Trophoblast cell (in vitro differentiated cells and primary cell): ENCODE measurements around the gene EPHA3.

ENCODE experiments used
- DNase-seq, 2 donors: peaks; one replicate each; pipeline ENCODE4 v3.0.0-alpha.2; 2016
- H2AFZ ChIP-seq: 2 replicates; pipeline ENCODE4 v1.6.1; 2013; ENCODE audit warnings: low read length, moderate library complexity, mild to moderate bottlenecking; ENCODE audit not compliant: insufficient read depth, poor library complexity
- H2AK5ac ChIP-seq: 2 replicates; pipeline ENCODE4 v1.6.1; 2013; ENCODE audit warnings: mild to moderate bottlenecking, low read length
- H2BK120ac ChIP-seq: 2 replicates; pipeline ENCODE4 v1.6.1; 2013; ENCODE audit warnings: low read length, mild to moderate bottlenecking, moderate library complexity; ENCODE audit not compliant: insufficient read depth, poor library complexity
- H2BK12ac ChIP-seq: 2 replicates; pipeline ENCODE4 v1.6.1; 2013; ENCODE audit warnings: mild to moderate bottlenecking, low read length, moderate library complexity
- H2BK5ac ChIP-seq: 2 replicates; pipeline ENCODE4 v1.6.1; 2013; ENCODE audit warnings: low read length, low read depth, moderate library complexity, mild to moderate bottlenecking; ENCODE audit not compliant: poor library complexity
- H3K14ac ChIP-seq: 2 replicates; pipeline ENCODE4 v1.6.1; 2013; ENCODE audit warnings: mild to moderate bottlenecking, low read length
- H3K18ac ChIP-seq: 2 replicates; pipeline ENCODE4 v1.6.1; 2013; ENCODE audit warnings: mild to moderate bottlenecking, low read length
- H3K23ac ChIP-seq: 2 replicates; pipeline ENCODE4 v1.6.1; 2013; ENCODE audit warnings: low read length
- H3K27ac ChIP-seq: 2 replicates; pipeline ENCODE4 v1.5.1; 2013; ENCODE audit warnings: low read depth, mild to moderate bottlenecking, inconsistent platforms, low read length, moderate library complexity
- H3K27me3 ChIP-seq: 2 replicates; pipeline ENCODE4 v1.6.1; 2013; ENCODE audit warnings: inconsistent platforms, mild to moderate bottlenecking, low read length, moderate library complexity; ENCODE audit not compliant: insufficient read depth
- H3K36me3 ChIP-seq, 2 experiments: 1 replicate in 1 of 2; 2 replicates in 1 of 2; pipeline ENCODE4 v1.6.1; 2013; ENCODE audit warnings: low read length in 2 of 2, mild to moderate bottlenecking in 2 of 2, moderate library complexity in 1 of 2; ENCODE audit not compliant: insufficient read depth in 2 of 2, control insufficient read depth in 1 of 2
- H3K4ac ChIP-seq: 2 replicates; pipeline ENCODE4 v1.6.1; 2013; ENCODE audit warnings: low read depth, mild to moderate bottlenecking, low read length, moderate library complexity
- H3K4me1 ChIP-seq, 2 experiments: 1 replicate in 1 of 2; 2 replicates in 1 of 2; pipeline ENCODE4 v1.6.1; 2013; ENCODE audit warnings: low read length in 2 of 2, mild to moderate bottlenecking in 2 of 2, moderate library complexity in 1 of 2; ENCODE audit not compliant: insufficient read depth in 2 of 2, control insufficient read depth in 1 of 2
- H3K4me2 ChIP-seq: 2 replicates; pipeline ENCODE4 v1.6.1; 2013; ENCODE audit warnings: inconsistent platforms, mild to moderate bottlenecking, low read length, moderate library complexity
- H3K4me3 ChIP-seq: 2 replicates; pipeline ENCODE4 v1.5.1; 2013; ENCODE audit warnings: mild to moderate bottlenecking, low read depth, low read length, inconsistent platforms
- H3K79me1 ChIP-seq: one replicate; pipeline ENCODE4 v1.6.1; 2013; ENCODE audit warnings: low read length
- H3K79me2 ChIP-seq: 2 replicates; pipeline ENCODE4 v1.6.1; 2013; ENCODE audit warnings: low read length, mild to moderate bottlenecking; ENCODE audit not compliant: control insufficient read depth, insufficient read depth, poor library complexity
- H3K9ac ChIP-seq: 2 replicates; pipeline ENCODE4 v1.6.1; 2013; ENCODE audit warnings: mild to moderate bottlenecking, low read length
- H3K9me3 ChIP-seq: 2 replicates; pipeline ENCODE4 v1.6.1; 2013; ENCODE audit warnings: low read depth, mild to moderate bottlenecking, control low read depth, inconsistent platforms, low read length; ENCODE audit not compliant: insufficient read depth
- H4K12ac ChIP-seq: 2 replicates; pipeline ENCODE4 v1.6.1; 2013; ENCODE audit warnings: low read depth, mild to moderate bottlenecking, low read length, moderate library complexity
- H4K8ac ChIP-seq: 2 replicates; pipeline ENCODE4 v1.6.1; 2013; ENCODE audit warnings: low read depth, mild to moderate bottlenecking, low read length, moderate library complexity
- H4K91ac ChIP-seq: one replicate; pipeline ENCODE4 v1.6.1; 2013; ENCODE audit warnings: low read depth, mild to moderate bottlenecking, low read length, moderate library complexity
- WGBS: extraction: QIAGEN DNeasy Blood & Tissue Kit; methylation state at CpG from one replicate; pipeline ENCODE4 v1.1.7; 2013; ENCODE audit warnings: missing lambda C conversion rate; ENCODE audit not compliant: insufficient read length, insufficient coverage; ENCODE audit errors: extremely low coverage; 5-methylcytosine and 5-hydroxymethylcytosine counted together

The EPHA3 gene

DNA sequence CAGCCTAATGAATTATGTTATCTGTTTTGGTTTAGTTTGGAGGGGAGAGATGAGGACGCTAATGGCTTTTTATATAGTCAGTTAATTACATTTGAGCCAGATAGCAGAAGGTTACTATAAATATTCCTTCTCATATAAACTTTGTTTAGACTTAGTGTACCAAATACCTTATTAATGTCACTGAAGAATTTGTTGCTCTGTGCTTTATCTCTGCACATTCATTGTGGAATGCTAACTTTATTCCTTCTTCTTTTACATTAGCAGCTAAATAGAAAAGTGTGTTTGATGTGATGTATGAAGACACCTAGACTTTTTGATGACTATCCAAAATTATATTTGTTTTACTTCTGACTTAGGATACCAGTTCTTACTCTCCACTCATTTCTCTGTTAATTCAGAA lies 105.2 kb downstream of the EPHA3 start:
- no peak for DNase-seq
- WGBS: no CpG with 5 or more reads among the region's 1 CpG

DNA sequence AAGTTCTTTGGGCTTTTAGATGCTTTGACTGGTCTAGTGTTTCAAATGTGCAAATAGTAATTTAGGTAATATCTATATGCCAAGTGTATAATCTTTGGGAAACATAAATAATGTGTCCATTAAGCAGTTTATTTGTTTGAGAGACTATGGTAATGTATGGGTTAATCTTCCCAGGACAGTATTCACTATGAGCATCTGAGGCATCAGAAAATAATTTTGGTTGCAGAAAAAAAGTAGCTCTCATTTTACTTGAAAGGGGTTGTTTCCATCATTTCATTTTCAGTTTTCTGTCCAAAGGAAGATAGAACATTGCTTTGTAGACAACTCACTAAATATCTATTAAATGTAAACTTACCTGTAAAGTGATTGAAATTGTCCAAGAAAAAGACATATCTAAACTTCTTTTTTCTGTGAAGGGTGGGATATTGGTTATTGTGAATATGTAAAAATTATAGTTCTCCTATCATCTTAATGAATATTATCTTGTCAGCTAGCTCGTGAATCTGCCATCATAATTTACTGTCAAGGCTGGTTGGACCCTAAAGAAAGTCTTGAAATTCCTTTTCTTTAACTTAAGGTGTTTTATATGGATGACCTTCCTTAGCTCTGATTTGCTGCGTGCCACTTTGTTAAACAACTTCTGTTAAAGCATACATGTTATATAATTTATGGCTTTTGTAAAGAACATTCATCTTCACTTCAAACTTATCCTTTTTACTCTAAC lies 108.8 kb downstream of the EPHA3 start:
- Histone ChIP-seq H4K91ac (no peak overlapping the region), H2BK5ac (no peak overlapping the region), H3K27me3 (no peaks in the 10 kb centered on the region), H3K27ac (no peak overlapping the region), H3K4me1 (no peaks in the 10 kb centered on the region), H2BK12ac (no peak overlapping the region), H2BK120ac (no peak overlapping the region), H3K4me3 (no peak overlapping the region), H3K18ac (no peak overlapping the region), H3K14ac (no peak overlapping the region), H2AK5ac (no peak overlapping the region), H3K79me2 (no peaks in the 10 kb centered on the region), H4K8ac (no peak overlapping the region), H3K9ac (no peak overlapping the region), H3K4ac (no peak overlapping the region), H4K12ac (no peak overlapping the region), H3K23ac (no peak overlapping the region), H2AFZ (no peak overlapping the region), H3K4me2 (no peak overlapping the region), H3K79me1 (no peaks in the 10 kb centered on the region), H3K36me3 (no peaks in the 10 kb centered on the region), H3K9me3 (no peaks in the 10 kb centered on the region)
- no CpG with 5 or more reads among the region's 2 CpGs for WGBS
- DNase-seq: no peak

More for the DNA sequence above, 105.2 kb downstream of the EPHA3 start:
- Histone ChIP-seq H3K18ac (no peak overlapping the region), H3K79me1 (no peaks in the 10 kb centered on the region), H2AK5ac (no peak overlapping the region), H3K4me3 (no peak overlapping the region), H3K9ac (no peak overlapping the region), H2BK5ac (no peak overlapping the region), H3K4me2 (no peak overlapping the region), H3K36me3 (no peaks in the 10 kb centered on the region), H4K8ac (no peak overlapping the region), H3K14ac (no peak overlapping the region), H2BK120ac (no peak overlapping the region), H3K4me1 (no peaks in the 10 kb centered on the region), H3K27me3 (no peaks in the 10 kb centered on the region), H4K91ac (no peak overlapping the region), H3K23ac (no peak overlapping the region), H2AFZ (no peak overlapping the region), H3K9me3 (no peaks in the 10 kb centered on the region), H4K12ac (no peak overlapping the region), H2BK12ac (no peak overlapping the region), H3K79me2 (no peaks in the 10 kb centered on the region), H3K4ac (no peak overlapping the region), H3K27ac (no peak overlapping the region)

DNA sequence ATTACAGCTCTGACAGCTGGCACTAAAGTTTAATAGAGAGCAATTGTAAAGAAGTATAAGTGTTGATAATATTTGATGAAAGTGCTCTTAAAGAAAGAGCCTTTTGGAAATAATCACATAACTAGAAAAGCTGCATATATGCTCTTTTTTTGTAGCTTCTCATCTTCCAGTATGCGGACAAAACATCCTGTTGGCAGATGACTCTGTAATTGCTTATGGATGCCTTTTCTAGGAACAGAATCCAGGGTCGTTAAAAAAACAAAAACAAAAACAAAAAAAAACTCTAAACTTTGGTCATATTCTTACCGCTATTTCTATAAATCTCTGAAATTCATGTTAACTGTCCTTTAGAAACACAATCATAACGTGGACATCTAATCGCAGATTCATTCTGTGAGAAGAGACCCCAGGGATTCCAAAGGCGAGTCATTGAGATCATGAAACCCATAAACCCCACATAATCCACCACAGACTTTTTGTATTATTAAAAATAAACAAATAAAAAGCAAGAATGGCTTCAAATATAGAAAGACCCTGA lies 109.8 kb downstream of the EPHA3 start:
- no peak overlapping the region for H3K18ac ChIP-seq
- H3K79me1 ChIP-seq: no peaks in the 10 kb centered on the region
- H4K91ac ChIP-seq: no peak overlapping the region
- no peak overlapping the region for H3K4me3 ChIP-seq
- DNase-seq: no peak
- H3K14ac ChIP-seq: no peak overlapping the region
- no peak overlapping the region for H2AFZ ChIP-seq
- H3K4me2 ChIP-seq: no peak overlapping the region
- no peaks in the 10 kb centered on the region for H3K36me3 ChIP-seq
- no peak overlapping the region for H2BK12ac ChIP-seq
- no peaks in the 10 kb centered on the region for H3K9me3 ChIP-seq
- no peaks in the 10 kb centered on the region for H3K4me1 ChIP-seq
- no peak overlapping the region for H3K27ac ChIP-seq
- no peak overlapping the region for H3K9ac ChIP-seq
- no peak overlapping the region for H4K8ac ChIP-seq
- H3K23ac ChIP-seq: no peak overlapping the region
- H2BK5ac ChIP-seq: no peak overlapping the region
- H2BK120ac ChIP-seq: no peak overlapping the region
- H3K79me2 ChIP-seq: no peaks in the 10 kb centered on the region
- H3K4ac ChIP-seq: no peak overlapping the region
- H3K27me3 ChIP-seq: no peaks in the 10 kb centered on the region
- no peak overlapping the region for H2AK5ac ChIP-seq
- 100% methylated on average over 1 of the region's 6 CpGs for WGBS
- H4K12ac ChIP-seq: no peak overlapping the region

DNA sequence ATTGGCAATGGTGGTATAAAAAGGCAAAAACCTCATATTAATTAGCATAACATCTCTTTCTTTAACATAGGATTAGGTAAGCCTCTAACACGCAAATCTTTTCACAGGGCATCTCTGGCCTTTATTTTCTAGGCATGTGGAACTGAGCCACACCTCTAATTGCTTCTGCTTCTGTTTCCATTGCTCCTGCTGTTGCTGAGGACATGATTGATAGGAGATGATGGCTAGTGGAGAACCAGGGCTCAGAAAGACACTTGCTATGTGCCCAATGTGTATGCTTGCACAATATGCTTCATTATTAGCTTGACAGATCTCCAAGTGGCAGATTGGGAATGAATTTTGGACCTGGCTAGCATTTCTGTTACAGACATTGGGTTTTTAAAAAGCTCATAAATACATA lies 114.5 kb downstream of the EPHA3 start:
- Histone ChIP-seq H3K4ac (no peak overlapping the region), H3K27ac (no peak overlapping the region), H3K23ac (no peak overlapping the region), H4K8ac (no peak overlapping the region), H3K14ac (no peak overlapping the region), H3K27me3 (no peaks in the 10 kb centered on the region), H3K18ac (no peak overlapping the region), H2AFZ (no peak overlapping the region), H3K79me2 (no peaks in the 10 kb centered on the region), H3K4me2 (no peak overlapping the region), H2AK5ac (no peak overlapping the region), H3K4me1 (no peaks in the 10 kb centered on the region), H4K91ac (no peak overlapping the region), H3K9me3 (no peaks in the 10 kb centered on the region), H2BK12ac (no peak overlapping the region), H2BK5ac (no peak overlapping the region), H3K4me3 (no peak overlapping the region), H3K9ac (no peak overlapping the region), H2BK120ac (no peak overlapping the region), H4K12ac (no peak overlapping the region), H3K36me3 (no peaks in the 10 kb centered on the region), H3K79me1 (no peaks in the 10 kb centered on the region)
- WGBS: no CpG with 5 or more reads among the region's 1 CpG
- DNase-seq: no peak
